ENCODE data around the gene CPED1.

CPED1 gene

DNA sequence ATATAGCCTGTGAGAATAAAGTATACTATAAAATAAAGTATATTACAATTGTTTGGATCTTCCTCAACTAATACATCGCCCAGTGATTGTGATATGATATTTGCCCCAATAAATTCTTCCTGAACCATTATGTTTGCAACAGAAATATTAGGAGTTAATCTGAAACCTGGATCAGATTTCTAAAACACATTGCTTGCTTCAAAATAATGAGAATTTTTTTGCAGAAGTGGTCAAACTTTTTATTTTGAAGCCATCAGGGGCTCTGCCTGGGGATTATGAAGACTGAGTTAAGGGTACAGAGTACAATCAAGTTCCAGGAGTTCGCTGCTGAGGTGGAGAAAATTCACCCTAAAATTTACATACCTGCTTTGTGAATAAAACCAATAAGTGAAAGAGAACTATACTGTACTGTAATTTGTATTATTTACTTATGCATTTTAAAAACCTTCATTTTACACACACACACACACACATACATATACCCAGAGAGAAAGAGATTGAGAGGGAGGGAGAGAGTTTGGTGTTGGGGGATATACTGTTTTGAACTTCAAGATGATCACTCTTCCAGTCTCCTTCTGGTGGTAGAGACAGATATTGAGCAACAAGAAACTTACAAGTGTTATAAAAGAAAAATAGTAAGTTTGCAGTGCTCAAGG, 91.9 kb downstream of the CPED1 start:
- no CpG with 5 or more reads among the region's 2 CpGs for WGBS (ENCODE audit: insufficient coverage, insufficient read length)
- H3K27me3 ChIP-seq (ENCODE audit: control insufficient read depth, insufficient read depth, low read length) = no peaks in the 10 kb centered on the region
- no peaks in the 10 kb centered on the region for H3K4me1 ChIP-seq (ENCODE audit: control insufficient read depth, insufficient read depth, low read length)
- H3K27ac ChIP-seq (ENCODE audit: low read length) = no peak overlapping the region
- DNase-seq (ENCODE audit: low read depth, low spot score) = no peak
- no peak overlapping the region for H3K4me3 ChIP-seq (ENCODE audit: low read length)
- H3K36me3 ChIP-seq (ENCODE audit: control insufficient read depth, insufficient read depth, low read length) = no peaks in the 10 kb centered on the region
- H3K9me3 ChIP-seq (ENCODE audit: control insufficient read depth, insufficient read depth, low read length) = no peaks in the 10 kb centered on the region

DNA sequence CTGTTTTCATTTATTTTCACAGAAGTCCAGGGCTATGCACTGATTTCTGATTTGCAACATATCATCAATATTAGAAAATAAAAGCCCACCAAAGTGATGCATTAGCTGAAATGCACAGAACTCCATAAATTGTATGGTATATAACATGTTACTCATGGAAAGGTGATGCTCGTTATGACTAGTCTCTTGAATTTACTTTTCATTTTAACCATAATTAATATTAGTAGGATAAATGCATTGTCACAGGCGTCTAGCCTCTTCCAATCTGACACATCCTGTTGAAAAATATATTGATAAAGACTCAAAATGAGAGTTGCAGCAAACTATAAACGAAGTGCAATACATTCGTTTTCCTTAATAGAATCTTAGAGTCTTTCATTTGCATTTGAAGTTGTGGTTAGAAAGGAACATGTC, 92.4 kb downstream of the CPED1 start:
- Histone ChIP-seq H3K27me3 (ENCODE audit: control insufficient read depth, insufficient read depth, low read length) (no peaks in the 10 kb centered on the region), H3K36me3 (ENCODE audit: control insufficient read depth, insufficient read depth, low read length) (no peaks in the 10 kb centered on the region), H3K4me1 (ENCODE audit: control insufficient read depth, insufficient read depth, low read length) (no peaks in the 10 kb centered on the region), H3K4me3 (ENCODE audit: low read length) (no peak overlapping the region), H3K9me3 (ENCODE audit: control insufficient read depth, insufficient read depth, low read length) (no peaks in the 10 kb centered on the region), H3K27ac (ENCODE audit: low read length) (no peak overlapping the region)
- DNase-seq (ENCODE audit: low read depth, low spot score) = no peak
- WGBS (ENCODE audit: insufficient coverage, insufficient read length) = no CpG with 5 or more reads among the region's 4 CpGs

- Histone ChIP-seq H3K9me3 (ENCODE audit: control insufficient read depth, insufficient read depth, low read length) (no peaks in the 10 kb centered on the region), H3K36me3 (ENCODE audit: control insufficient read depth, insufficient read depth, low read length) (no peaks in the 10 kb centered on the region), H3K4me3 (ENCODE audit: low read length) (no peak overlapping the region), H3K27me3 (ENCODE audit: control insufficient read depth, insufficient read depth, low read length) (no peaks in the 10 kb centered on the region), H3K4me1 (ENCODE audit: control insufficient read depth, insufficient read depth, low read length) (no peaks in the 10 kb centered on the region), H3K27ac (ENCODE audit: low read length) (no peak overlapping the region)
- DNase-seq (ENCODE audit: low read depth, low spot score) = no peak
- WGBS (ENCODE audit: insufficient coverage, insufficient read length) = no CpG with 5 or more reads among the region's 3 CpGs
These were observed 92.9 kb downstream of the CPED1 start for GRCh38 chr7:121081327-121081936.

- Histone ChIP-seq H3K36me3 (ENCODE audit: control insufficient read depth, insufficient read depth, low read length) (no peaks in the 10 kb centered on the region), H3K9me3 (ENCODE audit: control insufficient read depth, insufficient read depth, low read length) (no peaks in the 10 kb centered on the region), H3K27ac (ENCODE audit: low read length) (no peak overlapping the region), H3K27me3 (ENCODE audit: control insufficient read depth, insufficient read depth, low read length) (no peaks in the 10 kb centered on the region), H3K4me1 (ENCODE audit: control insufficient read depth, insufficient read depth, low read length) (no peaks in the 10 kb centered on the region), H3K4me3 (ENCODE audit: low read length) (no peak overlapping the region)
- DNase-seq (ENCODE audit: low read depth, low spot score) = no peak
These were observed 94.0 kb downstream of the CPED1 start for GRCh38 chr7:121082400-121083101.

DNA sequence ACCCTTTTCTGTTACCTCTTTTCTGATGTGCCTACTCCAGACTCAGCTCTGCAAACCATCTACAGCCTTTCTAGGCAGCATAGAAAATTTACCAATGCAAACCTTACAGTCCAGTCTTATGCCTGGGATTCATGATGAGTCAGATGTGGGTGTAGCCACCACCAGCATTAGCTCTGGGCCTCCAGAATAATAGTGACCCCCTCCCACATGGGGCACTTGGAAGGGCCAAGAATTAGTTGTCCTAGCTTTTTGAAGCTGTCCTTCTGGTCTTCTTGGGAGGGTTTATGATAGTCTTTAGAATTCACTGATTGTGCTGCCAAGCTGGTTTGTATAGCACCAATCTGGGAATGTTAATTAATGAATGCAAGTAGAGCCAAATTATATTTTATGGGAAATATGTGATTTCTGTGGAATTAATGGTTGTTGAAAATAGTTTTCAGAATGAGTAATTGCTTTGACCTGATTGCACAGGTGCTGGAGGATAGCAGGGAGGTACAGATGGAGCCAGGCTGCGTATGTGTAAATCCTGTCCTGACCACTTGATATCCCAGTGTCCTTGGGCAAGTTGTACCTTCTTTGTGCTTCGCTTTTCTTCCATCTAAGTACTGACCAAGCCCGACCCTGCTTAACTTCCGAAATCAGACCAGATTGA, 94.8 kb downstream of the CPED1 start:
- Histone ChIP-seq H3K4me3 (ENCODE audit: low read length) (no peak overlapping the region), H3K27ac (ENCODE audit: low read length) (no peak overlapping the region), H3K9me3 (ENCODE audit: control insufficient read depth, insufficient read depth, low read length) (no peaks in the 10 kb centered on the region), H3K4me1 (ENCODE audit: control insufficient read depth, insufficient read depth, low read length) (no peaks in the 10 kb centered on the region), H3K27me3 (ENCODE audit: control insufficient read depth, insufficient read depth, low read length) (no peaks in the 10 kb centered on the region), H3K36me3 (ENCODE audit: control insufficient read depth, insufficient read depth, low read length) (no peaks in the 10 kb centered on the region)
- no peak for DNase-seq (ENCODE audit: low read depth, low spot score)
- WGBS (ENCODE audit: insufficient coverage, insufficient read length) = no CpG with 5 or more reads among the region's 4 CpGs

DNA sequence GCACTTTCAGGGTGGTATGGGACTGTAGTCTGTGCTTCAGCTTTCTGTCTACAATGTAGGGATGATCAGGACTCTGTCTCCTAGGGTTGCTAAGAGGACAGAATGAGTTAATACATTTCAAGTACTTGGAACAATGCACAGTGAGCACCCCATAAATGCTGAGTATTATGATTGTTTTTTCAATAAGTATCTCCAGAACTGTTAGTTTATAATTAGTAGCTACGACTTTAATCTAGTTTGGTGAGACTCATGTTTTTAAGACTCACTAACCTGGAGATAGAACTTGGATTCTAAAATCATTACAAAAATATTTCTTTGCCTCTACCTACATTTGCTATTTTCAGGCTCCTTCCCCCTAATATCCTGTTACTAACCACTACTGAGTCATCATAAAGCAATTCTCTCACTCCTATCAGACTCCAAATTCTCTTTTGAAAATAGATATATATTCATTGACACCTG, 95.3 kb downstream of the CPED1 start:
- Histone ChIP-seq H3K27ac (ENCODE audit: low read length) (no peak overlapping the region), H3K27me3 (ENCODE audit: control insufficient read depth, insufficient read depth, low read length) (no peaks in the 10 kb centered on the region), H3K4me1 (ENCODE audit: control insufficient read depth, insufficient read depth, low read length) (no peaks in the 10 kb centered on the region), H3K36me3 (ENCODE audit: control insufficient read depth, insufficient read depth, low read length) (no peaks in the 10 kb centered on the region), H3K9me3 (ENCODE audit: control insufficient read depth, insufficient read depth, low read length) (no peaks in the 10 kb centered on the region), H3K4me3 (ENCODE audit: low read length) (no peak overlapping the region)
- DNase-seq (ENCODE audit: low read depth, low spot score) = no peak
- no CpG with 5 or more reads among the region's 1 CpG for WGBS (ENCODE audit: insufficient coverage, insufficient read length)

GRCh38 chr7:121084256-121084655, 95.7 kb downstream of the CPED1 start:
- Histone ChIP-seq H3K27ac (ENCODE audit: low read length) (no peak overlapping the region), H3K4me1 (ENCODE audit: control insufficient read depth, insufficient read depth, low read length) (no peaks in the 10 kb centered on the region), H3K27me3 (ENCODE audit: control insufficient read depth, insufficient read depth, low read length) (no peaks in the 10 kb centered on the region), H3K9me3 (ENCODE audit: control insufficient read depth, insufficient read depth, low read length) (no peaks in the 10 kb centered on the region), H3K36me3 (ENCODE audit: control insufficient read depth, insufficient read depth, low read length) (no peaks in the 10 kb centered on the region), H3K4me3 (ENCODE audit: low read length) (no peak overlapping the region)
- WGBS (ENCODE audit: insufficient coverage, insufficient read length) = no CpG with 5 or more reads among the region's 2 CpGs
- no peak for DNase-seq (ENCODE audit: low read depth, low spot score)

DNA sequence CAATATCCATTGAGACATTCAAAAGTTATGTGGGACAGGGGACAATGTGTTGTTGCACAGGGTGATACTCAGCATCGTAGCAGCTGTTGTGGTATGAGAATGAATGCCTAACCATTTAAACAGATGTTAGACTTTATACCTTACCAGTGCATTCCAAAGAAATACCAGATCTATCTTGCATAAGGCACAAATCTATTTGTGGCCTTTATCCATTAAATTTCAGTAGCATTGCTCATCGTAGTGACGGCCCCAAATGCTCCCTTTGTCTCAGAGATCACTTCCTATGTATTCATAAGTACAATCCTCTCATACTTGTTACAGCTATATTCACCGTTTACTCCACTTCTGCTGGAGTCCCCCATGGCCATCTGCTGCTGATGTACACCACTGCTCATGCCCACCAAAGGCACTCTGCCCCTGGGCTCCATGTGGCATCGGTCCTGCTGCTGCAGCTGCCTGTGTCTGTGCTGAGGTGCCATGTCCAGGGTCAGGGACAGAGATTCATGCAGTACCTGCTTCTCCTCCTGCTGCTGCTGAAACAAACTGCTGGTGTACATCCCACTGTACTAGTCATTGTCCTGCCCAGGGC, 96.3 kb downstream of the CPED1 start:
- Histone ChIP-seq H3K27ac (ENCODE audit: low read length) (no peak overlapping the region), H3K27me3 (ENCODE audit: control insufficient read depth, insufficient read depth, low read length) (no peaks in the 10 kb centered on the region), H3K9me3 (ENCODE audit: control insufficient read depth, insufficient read depth, low read length) (no peaks in the 10 kb centered on the region), H3K4me3 (ENCODE audit: low read length) (no peak overlapping the region), H3K36me3 (ENCODE audit: control insufficient read depth, insufficient read depth, low read length) (no peaks in the 10 kb centered on the region), H3K4me1 (ENCODE audit: control insufficient read depth, insufficient read depth, low read length) (no peaks in the 10 kb centered on the region)
- no peak for DNase-seq (ENCODE audit: low read depth, low spot score)
- WGBS (ENCODE audit: insufficient coverage, insufficient read length) = no CpG with 5 or more reads among the region's 5 CpGs

GRCh38 chr7:121085922-121086321, 97.4 kb downstream of the CPED1 start:
- no peaks in the 10 kb centered on the region for H3K4me1 ChIP-seq (ENCODE audit: control insufficient read depth, insufficient read depth, low read length)
- DNase-seq (ENCODE audit: low read depth, low spot score) = no peak
- no peaks in the 10 kb centered on the region for H3K36me3 ChIP-seq (ENCODE audit: control insufficient read depth, insufficient read depth, low read length)
- no peak overlapping the region for H3K27ac ChIP-seq (ENCODE audit: low read length)
- H3K27me3 ChIP-seq (ENCODE audit: control insufficient read depth, insufficient read depth, low read length) = no peaks in the 10 kb centered on the region
- no CpG with 5 or more reads among the region's 3 CpGs for WGBS (ENCODE audit: insufficient coverage, insufficient read length)
- H3K9me3 ChIP-seq (ENCODE audit: control insufficient read depth, insufficient read depth, low read length) = no peaks in the 10 kb centered on the region
- no peak overlapping the region for H3K4me3 ChIP-seq (ENCODE audit: low read length)

GRCh38 chr7:121088870-121089269, 100.4 kb downstream of the CPED1 start:
- Histone ChIP-seq H3K27me3 (ENCODE audit: control insufficient read depth, insufficient read depth, low read length) (no peaks in the 10 kb centered on the region; the same call in 1 of the 2 replicates), H3K27ac (ENCODE audit: low read length) (no peak overlapping the region), H3K9me3 (ENCODE audit: control insufficient read depth, insufficient read depth, low read length) (no peaks in the 10 kb centered on the region), H3K4me3 (ENCODE audit: low read length) (no peak overlapping the region), H3K36me3 (ENCODE audit: control insufficient read depth, insufficient read depth, low read length) (no peaks in the 10 kb centered on the region), H3K4me1 (ENCODE audit: control insufficient read depth, insufficient read depth, low read length) (no peaks in the 10 kb centered on the region)
- no peak for DNase-seq (ENCODE audit: low read depth, low spot score)

Data from iPS DF 6.9 (cell line).